Activated T-helper 1 cell treated with anti-CD3 and anti-CD28 coated beads, Interleukin-12 subunit alpha, Interleukin-12 subunit beta, Interleukin-2, Interleukin-4 antibody, amounts not matched to agents 30 ng/mL and 10 ng/mL and 1 ng/mL, durations not matched to agents 14 hours and 24 hours and 36 hours (primary cell): Measurements from ENCODE around the gene ILF2. TPM values are rescaled to one million over a fixed set of nuclear protein-coding genes. Genes with fewer than 3 reads are reported as not detected.
"Not testable (repeated sequence)": the region's sequence is repeated elsewhere in the genome, so short reads cannot be mapped to it uniquely, and the experiment has no call there.

Source experiments
- DNase-seq: peaks from one replicate; pipeline ENCODE4 v3.0.0; 2021; ENCODE audit warnings: low spot score
- H3K27ac Mint-ChIP-seq: one replicate; pipeline ENCODE4 v1.8.0; 2021; ENCODE audit warnings: mild to moderate bottlenecking, mixed read lengths
- H3K27me3 Mint-ChIP-seq: one replicate; pipeline ENCODE4 v1.8.0; 2022; ENCODE audit warnings: mild to moderate bottlenecking, moderate library complexity, mixed read lengths; ENCODE audit not compliant: insufficient read depth
- H3K36me3 Mint-ChIP-seq: one replicate; pipeline ENCODE4 v1.8.0; 2021; ENCODE audit warnings: low read depth, mixed read lengths
- H3K4me1 Mint-ChIP-seq: one replicate; pipeline ENCODE4 v1.8.0; 2021; ENCODE audit warnings: low read depth, mixed read lengths
- H3K4me3 Mint-ChIP-seq: one replicate; pipeline ENCODE4 v1.8.0; 2021; ENCODE audit warnings: mild to moderate bottlenecking, moderate library complexity, mixed read lengths
- H3K9me3 Mint-ChIP-seq: one replicate; pipeline ENCODE4 v1.8.0; 2021; ENCODE audit warnings: mixed read lengths
- intact Hi-C: fragments of 100-400 bp; cut with micrococcal nuclease; formaldehyde crosslinking; loops from one replicate; pipeline ENCODE4 v1.15.1; 2024
- total RNA-seq: library from RNA; stranded (reverse); gene quantifications from 2 replicates; pipeline ENCODE4 v1.2.3, GENCODE V29; 2022

Gene ILF2
- total RNA-seq, 1 donor from 2014 or later = 366 TPM

- Mint-ChIP-seq H3K9me3 (no peaks in the 10 kb centered on the region), H3K4me3 (no peak overlapping the region), H3K27me3 (no peaks in the 10 kb centered on the region), H3K4me1 (no peaks in the 10 kb centered on the region), H3K27ac (no peak overlapping the region), H3K36me3 (peaks cover 2% of the 10 kb centered on the region)
- DNase-seq = no peak
- intact Hi-C loops = no loop called here
Measured at GRCh38 chr1:153652805-153653500, 17.8 kb downstream of the ILF2 start.

GRCh38 chr1:153651771-153652170, 19.0 kb downstream of the ILF2 start:
- Mint-ChIP-seq H3K4me1 (peaks cover 2% of the 10 kb centered on the region), H3K36me3 (peaks cover 6% of the 10 kb centered on the region), H3K9me3 (no peaks in the 10 kb centered on the region), H3K4me3 (no peak overlapping the region), H3K27me3 (no peaks in the 10 kb centered on the region), H3K27ac (no peak overlapping the region)
- intact Hi-C loops = no loop called here
- no peak for DNase-seq

GRCh38 chr1:153649863-153650235, 20.9 kb downstream of the ILF2 start:
- H3K36me3 Mint-ChIP-seq = peaks cover 21% of the 10 kb centered on the region
- no peak overlapping the region for H3K27ac Mint-ChIP-seq
- H3K9me3 Mint-ChIP-seq = no peaks in the 10 kb centered on the region
- no peaks in the 10 kb centered on the region for H3K27me3 Mint-ChIP-seq
- no peak overlapping the region for H3K4me3 Mint-ChIP-seq
- no peak for DNase-seq
- intact Hi-C loops = no loop called here
- peaks cover 14% of the 10 kb centered on the region for H3K4me1 Mint-ChIP-seq

GRCh38 chr1:153649137-153649862, 21.5 kb downstream of the ILF2 start:
- no peaks in the 10 kb centered on the region for H3K27me3 Mint-ChIP-seq
- no peak overlapping the region for H3K4me3 Mint-ChIP-seq
- intact Hi-C loops = no loop called here
- peaks cover 27% of the 10 kb centered on the region for H3K36me3 Mint-ChIP-seq
- H3K4me1 Mint-ChIP-seq = peaks cover 14% of the 10 kb centered on the region
- DNase-seq = no peak
- no peaks in the 10 kb centered on the region for H3K9me3 Mint-ChIP-seq
- H3K27ac Mint-ChIP-seq = peak overlapping the region; percentile 1

GRCh38 chr1:153648000-153648643, 22.7 kb downstream of the ILF2 start:
- intact Hi-C loops = no loop called here
- Mint-ChIP-seq H3K27me3 (no peaks in the 10 kb centered on the region), H3K4me3 (no peak overlapping the region), H3K4me1 (peaks cover 23% of the 10 kb centered on the region), H3K36me3 (peaks cover 35% of the 10 kb centered on the region), H3K9me3 (no peaks in the 10 kb centered on the region), H3K27ac (no peak overlapping the region)
- no peak for DNase-seq

- Mint-ChIP-seq H3K27ac (no peak overlapping the region), H3K36me3 (peaks cover 40% of the 10 kb centered on the region), H3K4me3 (peak overlapping the region; percentile 8), H3K9me3 (no peaks in the 10 kb centered on the region), H3K27me3 (no peaks in the 10 kb centered on the region), H3K4me1 (peaks cover 27% of the 10 kb centered on the region)
- intact Hi-C loops = no loop called here
- DNase-seq = no peak
Measured at GRCh38 chr1:153647346-153647714, 23.5 kb downstream of the ILF2 start.

GRCh38 chr1:153646672-153647345, 24.0 kb downstream of the ILF2 start:
- Mint-ChIP-seq H3K4me3 (no peak overlapping the region), H3K36me3 (peaks cover 44% of the 10 kb centered on the region), H3K27ac (no peak overlapping the region), H3K9me3 (no peaks in the 10 kb centered on the region), H3K27me3 (no peaks in the 10 kb centered on the region), H3K4me1 (peaks cover 27% of the 10 kb centered on the region)
- no peak for DNase-seq
- intact Hi-C loops = no loop called here

GRCh38 chr1:153643816-153644215, 27.0 kb downstream of the ILF2 start:
- peaks cover 33% of the 10 kb centered on the region for H3K4me1 Mint-ChIP-seq
- DNase-seq = no peak
- H3K4me3 Mint-ChIP-seq = no peak overlapping the region
- no peak overlapping the region for H3K27ac Mint-ChIP-seq
- intact Hi-C loops = no loop called here
- no peaks in the 10 kb centered on the region for H3K27me3 Mint-ChIP-seq
- no peaks in the 10 kb centered on the region for H3K9me3 Mint-ChIP-seq
- H3K36me3 Mint-ChIP-seq = peaks cover 58% of the 10 kb centered on the region

- intact Hi-C loops = no loop called here
- H3K9me3 Mint-ChIP-seq = no peaks in the 10 kb centered on the region
- H3K27ac Mint-ChIP-seq = no peak overlapping the region
- no peak overlapping the region for H3K4me3 Mint-ChIP-seq
- H3K27me3 Mint-ChIP-seq = no peaks in the 10 kb centered on the region
- DNase-seq = no peak
- H3K4me1 Mint-ChIP-seq = peaks cover 34% of the 10 kb centered on the region
- peaks cover 58% of the 10 kb centered on the region for H3K36me3 Mint-ChIP-seq
Measured at GRCh38 chr1:153643100-153643499, 27.7 kb downstream of the ILF2 start.

GRCh38 chr1:153642161-153642560, 28.6 kb downstream of the ILF2 start:
- Mint-ChIP-seq H3K9me3 (no peaks in the 10 kb centered on the region), H3K36me3 (peaks cover 61% of the 10 kb centered on the region), H3K27ac (no peak overlapping the region), H3K4me1 (peaks cover 39% of the 10 kb centered on the region), H3K27me3 (no peaks in the 10 kb centered on the region), H3K4me3 (no peak overlapping the region)
- DNase-seq = no peak
- intact Hi-C loops = no loop called here

GRCh38 chr1:153640861-153641260, 29.9 kb downstream of the ILF2 start:
- DNase-seq = no peak
- peaks cover 40% of the 10 kb centered on the region for H3K4me1 Mint-ChIP-seq
- H3K27me3 Mint-ChIP-seq = no peaks in the 10 kb centered on the region
- H3K4me3 Mint-ChIP-seq = no peak overlapping the region
- H3K27ac Mint-ChIP-seq = no peak overlapping the region
- H3K9me3 Mint-ChIP-seq = no peaks in the 10 kb centered on the region
- intact Hi-C loops = no loop called here
- H3K36me3 Mint-ChIP-seq = peaks cover 62% of the 10 kb centered on the region

GRCh38 chr1:153640213-153640612, 30.6 kb downstream of the ILF2 start:
- intact Hi-C loops, H3K4me3 Mint-ChIP-seq, H3K27ac Mint-ChIP-seq, DNase-seq, H3K9me3 Mint-ChIP-seq, H3K27me3 Mint-ChIP-seq: not testable (repeated sequence)
- Mint-ChIP-seq H3K4me1 (peaks cover 38% of the 10 kb centered on the region), H3K36me3 (peaks cover 55% of the 10 kb centered on the region)

GRCh38 chr1:153639280-153639679, 31.5 kb downstream of the ILF2 start:
- Mint-ChIP-seq H3K9me3 (no peaks in the 10 kb centered on the region), H3K27ac (no peak overlapping the region), H3K27me3 (no peaks in the 10 kb centered on the region), H3K4me3 (no peak overlapping the region), H3K36me3 (peaks cover 52% of the 10 kb centered on the region), H3K4me1 (peaks cover 38% of the 10 kb centered on the region)
- no peak for DNase-seq
- intact Hi-C loops = no loop called here
